ENCODE measurements around the gene FABP3.

FABP3 gene

GRCh38 chr1:31399976-31400375, 27.1 kb upstream of the FABP3 start:
- no peak for TF ChIP-seq CTCF (IDR thresholded peaks at IDR 0.05; ENCODE audit: low read depth, low read length, missing control alignments)

GRCh38 chr1:31398246-31398645, 25.4 kb upstream of the FABP3 start:
- no peak for DNase-seq (ENCODE audit: low read depth)
- no peak for TF ChIP-seq CTCF (IDR thresholded peaks at IDR 0.05; ENCODE audit: low read depth, low read length, missing control alignments)
- no peak overlapping the region for H3K4me3 ChIP-seq (ENCODE audit: low read depth, low read length)

More at GRCh38 chr1:31399976-31400375, 27.1 kb upstream of the FABP3 start:
- no peak overlapping the region for H3K4me3 ChIP-seq (ENCODE audit: low read depth, low read length)
- no peak for DNase-seq (ENCODE audit: low read depth)

GRCh38 chr1:31397360-31398095, 24.7 kb upstream of the FABP3 start:
- TF ChIP-seq CTCF (IDR thresholded peaks at IDR 0.05; ENCODE audit: low read depth, low read length, missing control alignments), result no peak
- no peak for DNase-seq (ENCODE audit: low read depth)
- H3K4me3 ChIP-seq (ENCODE audit: low read depth, low read length), result no peak overlapping the region

- peak; percentile 51 for TF ChIP-seq CTCF (IDR thresholded peaks at IDR 0.05; ENCODE audit: low read depth, low read length, missing control alignments)
- H3K4me3 ChIP-seq (ENCODE audit: low read depth, low read length), result no peak overlapping the region
- DNase-seq (ENCODE audit: low read depth), result no peak
Observed at GRCh38 chr1:31396633-31397351, 23.9 kb upstream of the FABP3 start.

- DNase-seq (ENCODE audit: low read depth), result peak; percentile 19
- TF ChIP-seq CTCF (IDR thresholded peaks at IDR 0.05; ENCODE audit: low read depth, low read length, missing control alignments), result peak; percentile 87
- peak overlapping the region; percentile 44 for H3K4me3 ChIP-seq (ENCODE audit: low read depth, low read length)
Observed at GRCh38 chr1:31394584-31395193, 21.8 kb upstream of the FABP3 start.

GRCh38 chr1:31393463-31393862, 20.6 kb upstream of the FABP3 start:
- DNase-seq (ENCODE audit: low read depth), result no peak
- TF ChIP-seq CTCF (IDR thresholded peaks at IDR 0.05; ENCODE audit: low read depth, low read length, missing control alignments), result no peak
- no peak overlapping the region for H3K4me3 ChIP-seq (ENCODE audit: low read depth, low read length)

Measured in GM12864 (cell line).